Spleen (tissue), 11 donors: ENCODE results near the gene UGCG. TPM values are rescaled to one million over a fixed set of nuclear protein-coding genes. Genes with fewer than 3 reads are reported as not detected.
A peak's percentile ranks its signal among the peaks of the same experiment; 100 is the strongest.

Experiments used
- DNase-seq: peaks from one replicate; pipeline ENCODE4 v3.0.0-alpha.2; 2020
- H3K27ac ChIP-seq, 8 donors: fragments of 200-600 bp; sonication (generic) in 7 of 8; 1 replicate in 4 of 8; 2 replicates in 4 of 8; pipeline versions ENCODE4 v1.5.0 to v1.8.0; 2016 to 2021; ENCODE audit warnings: inconsistent platforms in 4 of 8, mild to moderate bottlenecking in 4 of 8, moderate library complexity in 1 of 8
- H3K27me3 ChIP-seq, 7 donors: fragments of 200-600 bp; sonication (generic) in 6 of 7; replicated peaks in 1 of 7; 1 replicate in 4 of 7; 2 replicates in 3 of 7; pipeline versions ENCODE4 v1.5.0 to v1.8.0; 2016 to 2021; ENCODE audit warnings: inconsistent platforms in 3 of 7, mild to moderate bottlenecking in 1 of 7
- H3K36me3 ChIP-seq, 6 donors: fragments of 200-600 bp; sonication (generic) in 5 of 6; 1 replicate in 4 of 6; 2 replicates in 2 of 6; pipeline versions ENCODE4 v1.5.0 to v1.8.0; 2016 to 2021; ENCODE audit warnings: inconsistent platforms in 2 of 6
- H3K4me1 ChIP-seq, 6 donors: fragments of 200-600 bp; sonication (generic) in 5 of 6; 1 replicate in 3 of 6; 2 replicates in 3 of 6; pipeline versions ENCODE4 v1.5.0 to v1.8.0; 2016 to 2021; ENCODE audit warnings: inconsistent platforms in 3 of 6
- H3K4me3 ChIP-seq, 8 donors: fragments of 200-600 bp; sonication (generic) in 7 of 8; 1 replicate in 4 of 8; 2 replicates in 4 of 8; pipeline versions ENCODE4 v1.5.0 to v1.8.0; 2016 to 2021; ENCODE audit warnings: inconsistent platforms in 4 of 8, mild to moderate bottlenecking in 4 of 8, moderate library complexity in 2 of 8
- H3K9me3 ChIP-seq, 8 donors: fragments of 200-600 bp; sonication (generic) in 7 of 8; 1 replicate in 4 of 8; 2 replicates in 4 of 8; pipeline versions ENCODE4 v1.5.0 to v1.8.0; 2016 to 2021; ENCODE audit warnings: inconsistent platforms in 4 of 8
- CTCF ChIP-seq, 11 experiments: fragments of 200-600 bp in 7 of 11; fragments of 450-650 bp in 4 of 11; sonication (generic) in 4 of 11; IDR thresholded peaks in 8 of 11; conservative IDR thresholded peaks in 3 of 11; 1 replicate in 7 of 11; 2 replicates in 4 of 11; pipeline versions ENCODE4 v1.4.0 to v1.8.0; 2016 to 2021; ENCODE audit warnings: antibody characterized with exemption in 11 of 11, inconsistent platforms in 4 of 11, mild to moderate bottlenecking in 1 of 11
- POLR2A ChIP-seq, 3 donors: fragments of 450-650 bp; IDR thresholded peaks; one replicate each; pipeline ENCODE4 v1.5.1; 2017; ENCODE audit warnings: antibody characterized with exemption in 3 of 3, mild to moderate bottlenecking in 1 of 3
- POLR2AphosphoS5 ChIP-seq, 3 donors: sonication (generic); formaldehyde crosslinking; IDR thresholded peaks; one replicate each; pipeline ENCODE4 v1.5.1; 2017; ENCODE audit warnings: antibody characterized with exemption in 3 of 3
- WGBS, 5 donors: extraction: QIAGEN DNeasy Blood & Tissue Kit in 3 of 5; methylation state at CpG; one replicate each; pipeline versions ENCODE4 v1.1.5 to v1.1.7; 2013 to 2018; 5-methylcytosine and 5-hydroxymethylcytosine counted together
- intact Hi-C: fragments of 100-400 bp; cut with DNase I; formaldehyde crosslinking; loops from one replicate; pipeline ENCODE4 v1.15.0; 2023; ENCODE audit warnings: low total_unique reads
- polyA plus RNA-seq, 3 donors: library from polyadenylated mRNA; stranded (reverse); fragments of 200-250 nt; gene quantifications; one replicate each; pipeline ENCODE4 v1.2.1, GENCODE V29; 2013
- total RNA-seq, 7 donors: library from RNA; depleted of rRNA in 3 of 7; stranded (reverse); fragments of >200 nt in 3 of 7; fragmentation: NEBNext Ultra II Directional in 4 of 7; extraction: Animal tissue kit (Norgen Biotek cat#: 25700) in 4 of 7; gene quantifications; one replicate each; pipeline versions ENCODE4 v1.1.0 to v1.2.1, GENCODE V29; 2016 to 2021
- donor health status: healthy with polysubstance abuse.
- donor health status: DM: no; HTN: no; CAD: no; lungs with moderate emphysema.
- donor health status: DM: no; HTN: no; CAD: no.
- donor health status: Bipolar disorder and iron deficiency.
- donor health status: healthy.
- donor health status: DM: no; HTN: no; CAD: no.
- donor health status: DM: yes; HTN: yes; CAD: no.

The UGCG gene
- total and polyA plus RNA-seq, 10 donors: 18.1 to 178 (median 80.8) TPM

- H3K4me3 ChIP-seq: peak overlapping the region in 1 of 8 donors; percentile 4
- TF ChIP-seq POLR2AphosphoS5 (IDR thresholded peaks at IDR 0.05) (no peak), POLR2A (IDR thresholded peaks at IDR 0.05) (no peak), CTCF (IDR thresholded peaks at IDR 0.05 in 8 of 11, conservative IDR thresholded peaks at IDR 0.05 in 3 of 11) (no peak)
- peak overlapping the region in 4 of 8 donors; percentile 25 to 56 (median 48) for H3K27ac ChIP-seq
- no peaks in the 10 kb centered on the region for H3K27me3 ChIP-seq
- no peak for DNase-seq
- intact Hi-C loops: no loop called here
- peaks cover 0 to 87% (median 38%) of the 10 kb centered on the region in 6 donors for H3K36me3 ChIP-seq
- H3K9me3 ChIP-seq: no peaks in the 10 kb centered on the region
- H3K4me1 ChIP-seq: peaks cover 38 to 99% (median 81%) of the 10 kb centered on the region in 6 donors
Measured at GRCh38 chr9:111922324-111923013, 25.9 kb downstream of the UGCG start.

GRCh38 chr9:111924281-111924680, 27.7 kb downstream of the UGCG start:
- Histone ChIP-seq H3K9me3 (no peaks in the 10 kb centered on the region), H3K4me3 (no peak overlapping the region), H3K27me3 (no peaks in the 10 kb centered on the region), H3K27ac (peak overlapping the region in 4 of 8 donors; percentile 15 to 85 (median 84)), H3K4me1 (peaks cover 38 to 100% (median 79%) of the 10 kb centered on the region in 6 donors), H3K36me3 (peaks cover 0 to 87% (median 34%) of the 10 kb centered on the region in 6 donors)
- DNase-seq: no peak
- intact Hi-C loops: no loop called here
- TF ChIP-seq POLR2AphosphoS5 (IDR thresholded peaks at IDR 0.05) (no peak), POLR2A (IDR thresholded peaks at IDR 0.05) (no peak), CTCF (IDR thresholded peaks at IDR 0.05 in 8 of 11, conservative IDR thresholded peaks at IDR 0.05 in 3 of 11) (no peak)

GRCh38 chr9:111925017-111925770, 28.6 kb downstream of the UGCG start:
- no peaks in the 10 kb centered on the region for H3K27me3 ChIP-seq
- H3K27ac ChIP-seq: peak overlapping the region; percentile 36 to 89 (median 81)
- TF ChIP-seq CTCF (IDR thresholded peaks at IDR 0.05 in 8 of 11, conservative IDR thresholded peaks at IDR 0.05 in 3 of 11): no peak
- intact Hi-C loops: no loop called here
- no peak for DNase-seq
- H3K36me3 ChIP-seq: peaks cover 0 to 87% (median 37%) of the 10 kb centered on the region in 6 donors
- H3K4me1 ChIP-seq: peaks cover 32 to 99% (median 71%) of the 10 kb centered on the region in 6 donors
- H3K9me3 ChIP-seq: no peaks in the 10 kb centered on the region
- H3K4me3 ChIP-seq: no peak overlapping the region
- WGBS, 5 donors: 74 to 86% (median 81%) methylated on average over 7 of the region's 7 CpGs

- TF ChIP-seq POLR2A (IDR thresholded peaks at IDR 0.05) (no peak), POLR2AphosphoS5 (IDR thresholded peaks at IDR 0.05) (no peak), CTCF (IDR thresholded peaks at IDR 0.05 in 8 of 11, conservative IDR thresholded peaks at IDR 0.05 in 3 of 11) (no peak)
- no peaks in the 10 kb centered on the region for H3K9me3 ChIP-seq
- intact Hi-C loops: no loop called here
- WGBS, 5 donors: 41 to 70% (median 51%) methylated on average over 2 of the region's 2 CpGs
- H3K36me3 ChIP-seq: peaks cover 0 to 87% (median 37%) of the 10 kb centered on the region in 6 donors
- H3K27ac ChIP-seq: peak overlapping the region; percentile 36 to 89 (median 81)
- no peak for DNase-seq
- peaks cover 32 to 94% (median 67%) of the 10 kb centered on the region in 6 donors for H3K4me1 ChIP-seq
- H3K27me3 ChIP-seq: no peaks in the 10 kb centered on the region
- H3K4me3 ChIP-seq: peak overlapping the region in 1 of 8 donors; percentile 36
Measured at GRCh38 chr9:111925784-111926183, 29.2 kb downstream of the UGCG start.
